HG02885 (cell line): Measurements from ENCODE around the gene NEXN.

Source experiments
- ATAC-seq: cut with Tn5 transposase; IDR thresholded peaks from one replicate; pipeline ENCODE4 v1.9.1; 2021; ENCODE audit warnings: mild to moderate bottlenecking; ENCODE audit not compliant: unreplicated experiment, poor library complexity

NEXN gene

GRCh38 chr1:77991638-77992037 lies 103.2 kb downstream of the NEXN start:
- no peak for ATAC-seq
